B cell (primary cell): ENCODE measurements around the gene TTLL11. TPM values are rescaled to one million over a fixed set of nuclear protein-coding genes. Genes with fewer than 3 reads are reported as not detected.

Experiments
- ATAC-seq: fragments of 200-7000 bp; cut with Tn5 transposase; one replicate; pipeline ENCODE4 v1.10.0; 2021; ENCODE audit warnings: low read depth, mild to moderate bottlenecking, moderate number of reproducible peaks, moderate library complexity
- CTCF ChIA-PET: fragments of 350-600 bp; sonication (Branson Sonifier 250); formaldehyde crosslinking; loops from one replicate; lab custom pipeline; 2021; ENCODE audit warnings: antibody characterized with exemption, inconsistent platforms; lab: Charles Lee
- POLR2A ChIA-PET: fragments of 350-600 bp; sonication (Branson Sonifier 250); formaldehyde crosslinking; loops from one replicate; lab custom pipeline; 2021; ENCODE audit warnings: antibody characterized with exemption; lab: Charles Lee
- DNase-seq: peaks from one replicate; pipeline ENCODE4 v3.0.0; 2013
- H2AFZ ChIP-seq: 2 replicates; pipeline ENCODE4 v1.6.1; 2012; ENCODE audit warnings: mild to moderate bottlenecking, low read depth, low read length; ENCODE audit not compliant: insufficient read depth, poor library complexity, severe bottlenecking
- H3K27ac ChIP-seq, 2 donors: 1 replicate in 1 of 2; 2 replicates in 1 of 2; pipeline ENCODE4 v1.5.1; 2012 to 2013; ENCODE audit warnings: low read length in 2 of 2, mild to moderate bottlenecking in 2 of 2, moderate library complexity in 1 of 2
- H3K27me3 ChIP-seq, 4 experiments: fragments of 200-600 bp in 1 of 4; sonication (generic) in 1 of 4; replicated peaks in 1 of 4; 1 replicate in 2 of 4; 2 replicates in 2 of 4; pipeline versions ENCODE4 v1.6.1 to v1.7.0; 2013 to 2016; ENCODE audit warnings: low read length in 3 of 4, mild to moderate bottlenecking in 2 of 4, mixed read lengths in 1 of 4, moderate library complexity in 1 of 4; ENCODE audit not compliant: insufficient read depth in 4 of 4, control insufficient read depth in 3 of 4; ENCODE audit errors: control extremely low read depth in 1 of 4
- H3K36me3 ChIP-seq, 2 experiments: replicated peaks in 1 of 2; 1 replicate in 1 of 2; 2 replicates in 1 of 2; pipeline versions ENCODE4 v1.6.1 to v1.7.1; 2013; ENCODE audit warnings: low read length in 1 of 2; ENCODE audit not compliant: insufficient read depth in 2 of 2, control insufficient read depth in 1 of 2; ENCODE audit errors: control extremely low read depth in 1 of 2, extremely low read depth in 1 of 2
- H3K4me1 ChIP-seq, 2 donors: fragments of 200-600 bp in 1 of 2; sonication (generic) in 1 of 2; 1 replicate in 1 of 2; 2 replicates in 1 of 2; pipeline versions ENCODE4 v1.5.1 to v1.6.1; 2013 to 2017; ENCODE audit warnings: low read length in 2 of 2; ENCODE audit not compliant: control insufficient read depth in 2 of 2, insufficient read depth in 2 of 2
- H3K4me2 ChIP-seq: replicated peaks from 2 replicates; pipeline ENCODE3; 2012; ENCODE audit warnings: mild to moderate bottlenecking, low read depth, low read length; ENCODE audit not compliant: poor library complexity, severe bottlenecking
- H3K4me3 ChIP-seq, 5 experiments: fragments of 200-600 bp in 1 of 5; sonication (generic) in 1 of 5; 1 replicate in 3 of 5; 2 replicates in 2 of 5; pipeline versions ENCODE4 v1.5.1 to v1.7.0; 2011 to 2016; ENCODE audit warnings: low read length in 4 of 5, mild to moderate bottlenecking in 4 of 5, low read depth in 2 of 5, control low read depth in 1 of 5, moderate library complexity in 1 of 5; ENCODE audit not compliant: insufficient read depth in 1 of 5; ENCODE audit errors: control extremely low read depth in 1 of 5, extremely low read depth in 1 of 5
- H3K79me2 ChIP-seq: fragments of 200-600 bp; sonication (generic); one replicate; pipeline ENCODE4 v1.6.0; 2016; ENCODE audit warnings: low read length; ENCODE audit not compliant: control insufficient read depth, insufficient read depth
- H3K9ac ChIP-seq: fragments of 200-600 bp; sonication (generic); 2 replicates; pipeline ENCODE4 v1.6.1; 2017; ENCODE audit warnings: mild to moderate bottlenecking, low read length, moderate library complexity
- H3K9me3 ChIP-seq, 3 donors: one replicate each; pipeline versions ENCODE4 v1.6.1 to v1.7.1; 2013; ENCODE audit warnings: low read length in 2 of 3; ENCODE audit not compliant: control insufficient read depth in 2 of 3, insufficient read depth in 1 of 3; ENCODE audit errors: control extremely low read depth in 1 of 3
- H4K20me1 ChIP-seq: 2 replicates; pipeline ENCODE4 v1.6.0; 2012; ENCODE audit warnings: mild to moderate bottlenecking, low read length; ENCODE audit not compliant: insufficient read depth, control insufficient read depth, poor library complexity, severe bottlenecking
- H3K27ac Mint-ChIP-seq: one replicate; pipeline ENCODE4 v1.8.0; 2021; ENCODE audit warnings: mixed read lengths
- H3K27me3 Mint-ChIP-seq: one replicate; pipeline ENCODE4 v1.8.0; 2021; ENCODE audit warnings: mixed read lengths
- H3K4me1 Mint-ChIP-seq: one replicate; pipeline ENCODE4 v1.8.0; 2021; ENCODE audit warnings: mixed read lengths
- H3K4me3 Mint-ChIP-seq: one replicate; pipeline ENCODE4 v1.8.0; 2021; ENCODE audit warnings: mixed read lengths
- H3K9me3 Mint-ChIP-seq: one replicate; pipeline ENCODE4 v1.8.0; 2022; ENCODE audit warnings: mixed read lengths; ENCODE audit not compliant: insufficient read depth
- CTCF ChIP-seq: fragments of 200-600 bp; IDR thresholded peaks from one replicate; pipeline ENCODE4 v1.8.0; 2022; ENCODE audit warnings: antibody characterized with exemption, mild to moderate bottlenecking
- EZH2 ChIP-seq: IDR thresholded peaks from 2 replicates; pipeline ENCODE4 v1.6.1; 2012; ENCODE audit warnings: borderline replicate concordance, low read depth, mild to moderate bottlenecking, moderate library complexity, low read length; ENCODE audit not compliant: insufficient read depth, poor library complexity, severe bottlenecking
- WGBS: methylation state at CpG from one replicate; pipeline ENCODE4 v1.1.5; 2013; ENCODE audit warnings: missing lambda C conversion rate; ENCODE audit not compliant: insufficient coverage; 5-methylcytosine and 5-hydroxymethylcytosine counted together
- intact Hi-C: fragments of 100-400 bp; cut with micrococcal nuclease; formaldehyde crosslinking; loops from one replicate; pipeline ENCODE4 v1.10.0; 2022
- polyA plus RNA-seq: library from polyadenylated mRNA; depleted of rRNA; stranded (reverse); fragments of >200 nt; gene quantifications from 2 replicates; pipeline ENCODE4 v1.2.3, GENCODE V29; 2012
- total RNA-seq, 2 donors: library from RNA; stranded (reverse); fragments of 120-200 nt in 1 of 2; gene quantifications; 1 replicate in 1 of 2; 2 replicates in 1 of 2; pipeline versions ENCODE4 v1.2.3 to v1.2.4, GENCODE V29; 2013 to 2022

The TTLL11 gene
- total and polyA plus RNA-seq, 2 donors (not counting 1 experiment from before 2014, with no cell fraction given): 3.6 to 3.8 TPM

GRCh38 chr9:121835587-121836365 is 257.3 kb downstream of the TTLL11 start:
- Mint-ChIP-seq H3K4me1 (peaks cover 4% of the 10 kb centered on the region), H3K4me3 (no peak overlapping the region), H3K27ac (no peak overlapping the region), H3K27me3 (no peaks in the 10 kb centered on the region), H3K9me3 (no peaks in the 10 kb centered on the region)
- Histone ChIP-seq H3K4me3 (no peak overlapping the region), H3K4me1 (no peaks in the 10 kb centered on the region), H3K9ac (no peak overlapping the region), H3K27ac (no peak overlapping the region), H2AFZ (no peak overlapping the region), H3K4me2 (no peak overlapping the region), H3K27me3 (no peaks in the 10 kb centered on the region), H4K20me1 (no peaks in the 10 kb centered on the region), H3K9me3 (no peaks in the 10 kb centered on the region), H3K79me2 (no peaks in the 10 kb centered on the region), H3K36me3 (no peaks in the 10 kb centered on the region)
- ATAC-seq (no peak), DNase-seq (no peak)
- WGBS: 94% methylated on average over 5 of the region's 5 CpGs
- ChIA-PET POLR2A (no interaction called here), CTCF (no interaction called here)
- no peak for TF ChIP-seq EZH2
- no peak for TF ChIP-seq CTCF
- intact Hi-C loops: no loop called here

GRCh38 chr9:121833061-121833460 is 260.0 kb downstream of the TTLL11 start:
- H3K27ac Mint-ChIP-seq: no peak overlapping the region
- ChIA-PET POLR2A (no interaction called here), CTCF (no interaction called here)
- no peak for TF ChIP-seq EZH2
- no peak for TF ChIP-seq CTCF
- Histone ChIP-seq H3K4me2 (no peak overlapping the region), H3K4me3 (no peak overlapping the region), H3K9ac (no peak overlapping the region), H4K20me1 (no peaks in the 10 kb centered on the region), H3K27ac (no peak overlapping the region), H3K9me3 (no peaks in the 10 kb centered on the region), H3K79me2 (no peaks in the 10 kb centered on the region), H3K36me3 (no peaks in the 10 kb centered on the region), H3K4me1 (no peaks in the 10 kb centered on the region), H3K27me3 (no peaks in the 10 kb centered on the region), H2AFZ (no peak overlapping the region)
- ATAC-seq (no peak), DNase-seq (no peak)
- no peaks in the 10 kb centered on the region for H3K27me3 Mint-ChIP-seq
- WGBS: 97% methylated on average over 9 of the region's 9 CpGs
- H3K9me3 Mint-ChIP-seq: no peaks in the 10 kb centered on the region
- H3K4me1 Mint-ChIP-seq: no peaks in the 10 kb centered on the region
- intact Hi-C loops: no loop called here
- no peak overlapping the region for H3K4me3 Mint-ChIP-seq
